ENCODE measurements around the gene WNT4. TPM values are rescaled to one million over a fixed set of nuclear protein-coding genes. Genes with fewer than 3 reads are reported as not detected.

The WNT4 gene
- total and polyA plus RNA-seq, 10 donors, result 0.07 to 0.47 (median 0.16) TPM; not detected in 1

DNA sequence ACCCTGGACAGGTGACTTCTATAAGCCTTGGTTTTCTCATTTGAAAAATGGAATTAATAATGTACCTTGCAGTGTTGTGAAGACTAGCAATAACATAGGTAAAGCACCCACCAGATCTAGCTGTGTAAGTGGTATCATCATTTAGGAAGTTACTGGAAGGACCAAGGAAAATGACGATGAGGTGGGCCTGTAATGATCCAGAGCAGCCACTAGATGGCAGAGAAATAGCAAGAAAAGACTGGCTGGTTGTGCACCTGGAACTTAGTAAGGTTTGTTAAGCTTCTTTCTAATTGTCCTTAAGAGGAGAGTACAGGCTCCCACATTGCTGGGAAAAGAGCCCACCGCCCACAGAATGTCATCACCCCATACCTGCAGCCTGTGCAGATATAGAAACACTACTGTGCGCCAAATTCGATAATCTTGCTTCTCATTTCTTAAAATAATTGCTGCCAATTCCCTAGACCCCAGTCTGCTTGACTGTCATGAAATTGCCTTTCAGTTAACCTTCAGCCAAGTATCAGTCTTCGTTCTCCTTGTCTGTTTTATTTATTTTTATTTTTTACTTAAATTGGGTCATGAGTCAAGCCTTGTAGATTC lies 37.2 kb downstream of the WNT4 start:
- WGBS, 5 donors, result 66 to 75% (median 69%) methylated on average over 5 of the region's 5 CpGs
- intact Hi-C loops (cut with DNase I; ENCODE audit: low total_unique reads), result no loop called here

DNA sequence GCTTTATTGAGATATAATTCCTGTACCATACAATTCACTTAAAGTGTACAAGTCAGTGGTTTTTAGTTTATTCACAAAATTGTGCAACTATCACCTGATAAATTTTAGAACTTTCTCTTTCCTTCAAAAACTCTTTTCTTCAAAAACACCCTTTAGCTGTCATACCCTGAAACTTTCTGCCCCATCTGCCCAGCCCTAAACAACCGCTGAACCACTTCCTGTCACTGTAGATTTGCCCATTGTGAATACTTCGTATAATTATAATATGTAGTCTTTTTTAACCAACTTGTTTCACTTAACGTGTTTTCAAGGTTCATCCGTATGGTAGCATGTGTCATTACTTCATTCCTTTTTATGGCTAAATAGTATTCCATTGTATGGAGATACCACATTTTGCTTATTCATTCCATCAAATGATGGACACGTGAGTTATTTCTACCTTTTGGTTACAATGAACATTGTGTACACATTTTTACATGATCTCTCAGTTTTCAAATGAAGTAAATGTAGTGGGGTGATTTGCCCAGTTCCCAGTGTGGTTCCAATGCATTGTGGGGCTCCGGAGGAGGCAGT lies 37.9 kb downstream of the WNT4 start:
- 53 to 74% (median 69%) methylated on average over 6 of the region's 6 CpGs for WGBS, 5 donors
- intact Hi-C loops (cut with DNase I; ENCODE audit: low total_unique reads), result no loop called here
- Histone ChIP-seq H3K9me3 (no peaks in the 10 kb centered on the region), H3K4me1 (peaks cover 8 to 85% (median 53%) of the 10 kb centered on the region in 6 donors), H3K27ac (peak overlapping the region in 5 of 8 donors; percentile 10 to 80 (median 31)), H3K27me3 (replicated peaks in 1 of 7) (no peaks in the 10 kb centered on the region), H3K36me3 (peaks cover 0 to 97% (median 18%) of the 10 kb centered on the region in 6 donors), H3K4me3 (no peak overlapping the region)
- TF ChIP-seq, protein P1, sequence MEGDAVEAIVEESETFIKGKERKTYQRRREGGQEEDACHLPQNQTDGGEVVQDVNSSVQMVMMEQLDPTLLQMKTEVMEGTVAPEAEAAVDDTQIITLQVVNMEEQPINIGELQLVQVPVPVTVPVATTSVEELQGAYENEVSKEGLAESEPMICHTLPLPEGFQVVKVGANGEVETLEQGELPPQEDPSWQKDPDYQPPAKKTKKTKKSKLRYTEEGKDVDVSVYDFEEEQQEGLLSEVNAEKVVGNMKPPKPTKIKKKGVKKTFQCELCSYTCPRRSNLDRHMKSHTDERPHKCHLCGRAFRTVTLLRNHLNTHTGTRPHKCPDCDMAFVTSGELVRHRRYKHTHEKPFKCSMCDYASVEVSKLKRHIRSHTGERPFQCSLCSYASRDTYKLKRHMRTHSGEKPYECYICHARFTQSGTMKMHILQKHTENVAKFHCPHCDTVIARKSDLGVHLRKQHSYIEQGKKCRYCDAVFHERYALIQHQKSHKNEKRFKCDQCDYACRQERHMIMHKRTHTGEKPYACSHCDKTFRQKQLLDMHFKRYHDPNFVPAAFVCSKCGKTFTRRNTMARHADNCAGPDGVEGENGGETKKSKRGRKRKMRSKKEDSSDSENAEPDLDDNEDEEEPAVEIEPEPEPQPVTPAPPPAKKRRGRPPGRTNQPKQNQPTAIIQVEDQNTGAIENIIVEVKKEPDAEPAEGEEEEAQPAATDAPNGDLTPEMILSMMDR (IDR thresholded peaks at IDR 0.05 in 8 of 11, conservative IDR thresholded peaks at IDR 0.05 in 3 of 11), result no peak
- no peak for DNase-seq

More for the DNA sequence above, 37.2 kb downstream of the WNT4 start:
- peak overlapping the region in 3 of 8 donors; percentile 31 to 80 (median 64) for H3K27ac ChIP-seq
- no peaks in the 10 kb centered on the region for H3K9me3 ChIP-seq
- no peak for DNase-seq
- peaks cover 4 to 77% (median 48%) of the 10 kb centered on the region in 6 donors for H3K4me1 ChIP-seq
- no peaks in the 10 kb centered on the region for H3K27me3 ChIP-seq (replicated peaks in 1 of 7)
- H3K4me3 ChIP-seq, result no peak overlapping the region
- TF ChIP-seq, protein P1 (IDR thresholded peaks at IDR 0.05 in 8 of 11, conservative IDR thresholded peaks at IDR 0.05 in 3 of 11), result peak; percentile 54 to 86 (median 80)
- no peak for TF ChIP-seq POLR2A (IDR thresholded peaks at IDR 0.05)
- peak in 1 of 3 donors; percentile 34 for TF ChIP-seq POLR2AphosphoS5 (IDR thresholded peaks at IDR 0.05)
- peaks cover 0 to 97% (median 18%) of the 10 kb centered on the region in 6 donors for H3K36me3 ChIP-seq

DNA sequence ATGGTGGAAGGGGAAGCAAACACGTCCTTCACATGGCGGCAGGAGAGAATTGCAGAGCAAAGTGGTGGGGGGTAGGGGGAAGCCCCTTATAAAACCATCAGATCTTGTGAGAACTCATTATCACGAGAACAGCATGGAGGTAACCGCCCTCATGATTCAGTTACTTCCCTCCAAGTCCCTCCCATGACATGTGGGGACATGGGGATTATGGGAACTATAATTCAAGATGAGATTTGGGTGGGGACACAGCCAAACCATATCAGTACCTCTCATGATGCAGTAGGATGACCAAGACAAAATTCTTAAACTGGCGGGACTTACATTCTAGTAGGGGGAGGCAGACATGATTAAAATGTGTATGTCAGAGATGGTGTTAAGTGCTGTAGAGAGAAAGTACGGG lies 38.8 kb downstream of the WNT4 start:
- no peaks in the 10 kb centered on the region for H3K27me3 ChIP-seq (replicated peaks in 1 of 7)
- 69 to 84% (median 74%) methylated on average over 6 of the region's 6 CpGs for WGBS, 5 donors
- intact Hi-C loops (cut with DNase I; ENCODE audit: low total_unique reads), result no loop called here

DNA sequence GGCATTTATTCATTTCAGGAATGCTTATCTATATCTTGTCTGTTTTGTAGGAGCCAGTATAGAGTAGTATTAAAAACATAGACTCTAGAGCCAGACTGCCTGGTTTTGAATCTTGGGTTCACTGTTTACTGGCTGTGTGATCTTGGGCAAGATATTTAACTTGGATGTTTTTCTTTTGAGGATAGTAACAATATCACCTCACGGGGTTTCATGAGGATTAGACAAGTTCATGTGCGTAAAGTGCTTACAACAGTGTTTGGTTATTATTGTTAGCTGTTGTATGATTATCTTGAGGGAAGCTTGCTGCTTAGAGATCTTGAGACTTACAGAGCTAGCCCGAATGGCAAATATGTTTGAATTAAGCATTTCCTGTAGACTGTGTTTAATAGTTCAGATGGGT lies 40.2 kb downstream of the WNT4 start:
- Histone ChIP-seq H3K9me3 (no peaks in the 10 kb centered on the region), H3K4me3 (no peak overlapping the region), H3K36me3 (peaks cover 0 to 97% (median 21%) of the 10 kb centered on the region in 6 donors), H3K27ac (peak overlapping the region in 1 of 8 donors; percentile 80), H3K27me3 (replicated peaks in 1 of 7) (no peaks in the 10 kb centered on the region), H3K4me1 (peaks cover 8 to 90% (median 56%) of the 10 kb centered on the region in 6 donors)
- WGBS, 5 donors, result 83 to 95% (median 89%) methylated on average over 3 of the region's 3 CpGs
- intact Hi-C loops (cut with DNase I; ENCODE audit: low total_unique reads), result no loop called here
- TF ChIP-seq POLR2AphosphoS5 (IDR thresholded peaks at IDR 0.05) (no peak), POLR2A (IDR thresholded peaks at IDR 0.05) (no peak)
- TF ChIP-seq, protein P1 (IDR thresholded peaks at IDR 0.05 in 8 of 11, conservative IDR thresholded peaks at IDR 0.05 in 3 of 11), result no peak
- no peak for DNase-seq

More for the DNA sequence above, 38.8 kb downstream of the WNT4 start:
- H3K36me3 ChIP-seq, result peaks cover 0 to 97% (median 18%) of the 10 kb centered on the region in 6 donors
- no peaks in the 10 kb centered on the region for H3K9me3 ChIP-seq
- peak overlapping the region in 3 of 8 donors; percentile 10 to 80 (median 64) for H3K27ac ChIP-seq
- no peak for DNase-seq
- H3K4me3 ChIP-seq, result no peak overlapping the region
- TF ChIP-seq POLR2A (IDR thresholded peaks at IDR 0.05), result no peak
- TF ChIP-seq POLR2AphosphoS5 (IDR thresholded peaks at IDR 0.05), result peak in 1 of 3 donors; percentile 25
- H3K4me1 ChIP-seq, result peaks cover 8 to 93% (median 56%) of the 10 kb centered on the region in 6 donors
